GM19239 (cell line): ENCODE measurements around the gene SENP3.
A peak's percentile ranks its signal among the peaks of the same experiment; 100 is the strongest.

Source experiments
- DNase-seq: peaks from one replicate; pipeline ENCODE4 v3.0.0; 2011; ENCODE audit warnings: low spot score; ENCODE audit not compliant: insufficient read length
- FAIRE-seq: peaks from 2 replicates; lab custom pipeline; 2011; peaks lifted over from hg19 to GRCh38; lab: Jason Lieb, UNC

SENP3 gene

DNA sequence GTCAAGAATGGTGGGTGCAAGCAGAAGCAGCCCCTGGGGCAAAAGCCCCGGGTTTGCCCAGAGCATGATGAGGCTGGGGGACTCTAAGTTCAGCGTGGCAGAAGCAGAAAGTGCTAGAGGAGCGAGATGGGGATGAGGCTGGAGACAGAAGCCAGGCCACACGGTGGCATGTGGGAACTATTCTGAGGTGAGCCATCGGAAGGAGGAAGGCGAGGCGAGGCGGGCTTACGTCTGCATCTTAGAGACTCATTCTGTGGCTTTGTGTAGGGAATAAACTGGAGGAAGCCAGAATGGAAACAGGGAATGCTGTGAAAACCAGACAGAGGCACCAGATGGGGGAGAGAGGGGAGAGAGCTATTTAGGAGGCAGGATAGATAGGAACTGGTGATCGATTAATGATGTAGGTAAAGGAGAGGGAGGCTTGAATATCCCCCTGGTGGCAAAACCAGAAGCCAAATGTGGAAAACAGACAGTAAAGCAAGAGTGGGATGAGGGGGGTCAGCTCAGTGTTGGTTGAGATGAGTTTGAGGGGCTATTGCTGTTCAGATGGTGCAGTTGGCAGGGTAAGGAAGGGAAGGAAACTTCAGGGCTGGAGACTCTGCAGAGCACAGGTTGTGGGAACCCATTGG, 6.3 kb upstream of the SENP3 start:
- DNase-seq (no peak), FAIRE-seq (no peak)

DNA sequence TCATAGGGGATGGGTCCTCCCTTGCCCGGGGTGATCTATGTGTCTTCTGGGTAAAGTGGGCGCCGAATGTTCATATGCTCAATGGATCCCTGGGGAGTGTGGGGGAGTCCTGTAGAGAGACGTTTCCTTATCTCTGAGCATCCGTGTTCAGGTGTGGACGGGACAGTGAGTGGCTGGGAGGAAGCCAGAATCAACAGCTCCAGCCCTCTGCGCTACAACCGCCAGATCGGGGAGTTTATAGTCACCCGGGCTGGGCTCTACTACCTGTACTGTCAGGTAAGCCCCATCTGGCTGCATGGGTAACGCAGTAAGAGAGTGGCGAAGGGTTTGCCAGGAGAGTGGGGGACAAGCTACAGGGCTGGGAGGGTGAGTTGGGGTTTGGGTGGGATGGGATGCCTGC, 5.1 kb upstream of the SENP3 start:
- DNase-seq (no peak), FAIRE-seq (no peak)

DNA sequence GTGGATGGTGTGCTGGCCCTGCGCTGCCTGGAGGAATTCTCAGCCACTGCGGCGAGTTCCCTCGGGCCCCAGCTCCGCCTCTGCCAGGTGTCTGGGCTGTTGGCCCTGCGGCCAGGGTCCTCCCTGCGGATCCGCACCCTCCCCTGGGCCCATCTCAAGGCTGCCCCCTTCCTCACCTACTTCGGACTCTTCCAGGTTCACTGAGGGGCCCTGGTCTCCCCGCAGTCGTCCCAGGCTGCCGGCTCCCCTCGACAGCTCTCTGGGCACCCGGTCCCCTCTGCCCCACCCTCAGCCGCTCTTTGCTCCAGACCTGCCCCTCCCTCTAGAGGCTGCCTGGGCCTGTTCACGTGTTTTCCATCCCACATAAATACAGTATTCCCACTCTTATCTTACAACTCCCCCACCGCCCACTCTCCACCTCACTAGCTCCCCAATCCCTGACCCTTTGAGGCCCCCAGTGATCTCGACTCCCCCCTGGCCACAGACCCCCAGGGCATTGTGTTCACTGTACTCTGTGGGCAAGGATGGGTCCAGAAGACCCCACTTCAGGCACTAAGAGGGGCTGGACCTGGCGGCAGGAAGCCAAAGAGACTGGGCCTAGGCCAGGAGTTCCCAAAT, 4.5 kb upstream of the SENP3 start:
- no peak for DNase-seq
- no peak for FAIRE-seq

DNA sequence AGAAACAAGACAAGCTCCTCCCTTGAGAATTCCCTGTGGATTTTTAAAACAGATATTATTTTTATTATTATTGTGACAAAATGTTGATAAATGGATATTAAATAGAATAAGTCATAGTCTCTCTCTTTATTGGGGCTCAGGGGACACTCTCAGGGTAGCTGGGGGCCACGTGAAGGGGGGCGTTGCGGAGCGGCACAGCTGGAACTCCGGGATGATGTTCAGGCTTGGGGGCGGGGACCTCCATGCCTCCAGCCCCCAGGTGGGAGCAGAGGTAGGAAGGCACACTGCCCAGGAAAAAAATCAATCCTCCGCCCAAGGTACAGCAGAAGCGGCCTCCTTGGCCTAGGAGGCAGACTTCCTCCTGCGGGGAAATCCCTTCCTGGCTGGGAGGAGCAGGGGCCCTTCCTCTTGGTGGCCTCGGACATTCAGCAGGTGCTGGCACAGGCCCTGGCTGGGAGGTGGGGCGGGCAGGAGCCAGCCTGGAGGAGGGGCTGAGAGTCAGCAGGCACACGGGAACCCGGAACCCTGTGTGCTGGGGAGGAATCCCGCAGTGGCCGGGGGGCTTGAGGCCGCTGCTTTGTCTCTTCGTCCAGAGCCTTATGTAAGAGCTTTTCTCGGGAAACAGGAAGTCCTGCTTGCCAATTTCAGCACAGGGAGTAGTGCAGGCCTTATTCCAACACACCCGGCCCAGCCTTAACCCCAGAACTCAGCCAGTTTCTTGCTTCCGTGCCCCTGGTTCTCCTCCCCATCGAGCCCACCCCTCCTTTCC, 3.8 kb upstream of the SENP3 start:
- DNase-seq (no peak), FAIRE-seq (peak; percentile 95)

DNA sequence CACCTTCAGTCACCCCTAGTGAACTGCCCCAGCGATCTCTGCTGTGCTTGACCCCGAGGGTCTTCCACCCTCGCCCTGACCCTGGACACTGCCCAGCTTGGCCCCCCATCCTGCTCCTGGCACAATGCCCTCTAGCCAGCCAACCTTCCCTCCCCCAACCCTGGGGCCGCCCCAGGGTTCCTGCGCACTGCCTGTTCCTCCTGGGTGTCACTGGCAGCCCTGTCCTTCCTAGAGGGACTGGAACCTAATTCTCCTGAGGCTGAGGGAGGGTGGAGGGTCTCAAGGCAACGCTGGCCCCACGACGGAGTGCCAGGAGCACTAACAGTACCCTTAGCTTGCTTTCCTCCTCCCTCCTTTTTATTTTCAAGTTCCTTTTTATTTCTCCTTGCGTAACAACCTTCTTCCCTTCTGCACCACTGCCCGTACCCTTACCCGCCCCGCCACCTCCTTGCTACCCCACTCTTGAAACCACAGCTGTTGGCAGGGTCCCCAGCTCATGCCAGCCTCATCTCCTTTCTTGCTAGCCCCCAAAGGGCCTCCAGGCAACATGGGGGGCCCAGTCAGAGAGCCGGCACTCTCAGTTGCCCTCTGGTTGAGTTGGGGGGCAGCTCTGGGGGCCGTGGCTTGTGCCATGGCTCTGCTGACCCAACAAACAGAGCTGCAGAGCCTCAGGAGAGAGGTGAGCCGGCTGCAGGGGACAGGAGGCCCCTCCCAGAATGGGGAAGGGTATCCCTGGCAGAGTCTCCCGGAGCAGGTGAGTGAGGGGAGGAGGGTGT, 3.0 kb upstream of the SENP3 start, which contains the start of gene TNFSF13:
Gene TNFSF13 (plus strand): TSS at position 207 of the 776 bp plus-strand sequence. CDS start 290 bp downstream, at position 497.
- DNase-seq, result no peak
- no peak for FAIRE-seq

DNA sequence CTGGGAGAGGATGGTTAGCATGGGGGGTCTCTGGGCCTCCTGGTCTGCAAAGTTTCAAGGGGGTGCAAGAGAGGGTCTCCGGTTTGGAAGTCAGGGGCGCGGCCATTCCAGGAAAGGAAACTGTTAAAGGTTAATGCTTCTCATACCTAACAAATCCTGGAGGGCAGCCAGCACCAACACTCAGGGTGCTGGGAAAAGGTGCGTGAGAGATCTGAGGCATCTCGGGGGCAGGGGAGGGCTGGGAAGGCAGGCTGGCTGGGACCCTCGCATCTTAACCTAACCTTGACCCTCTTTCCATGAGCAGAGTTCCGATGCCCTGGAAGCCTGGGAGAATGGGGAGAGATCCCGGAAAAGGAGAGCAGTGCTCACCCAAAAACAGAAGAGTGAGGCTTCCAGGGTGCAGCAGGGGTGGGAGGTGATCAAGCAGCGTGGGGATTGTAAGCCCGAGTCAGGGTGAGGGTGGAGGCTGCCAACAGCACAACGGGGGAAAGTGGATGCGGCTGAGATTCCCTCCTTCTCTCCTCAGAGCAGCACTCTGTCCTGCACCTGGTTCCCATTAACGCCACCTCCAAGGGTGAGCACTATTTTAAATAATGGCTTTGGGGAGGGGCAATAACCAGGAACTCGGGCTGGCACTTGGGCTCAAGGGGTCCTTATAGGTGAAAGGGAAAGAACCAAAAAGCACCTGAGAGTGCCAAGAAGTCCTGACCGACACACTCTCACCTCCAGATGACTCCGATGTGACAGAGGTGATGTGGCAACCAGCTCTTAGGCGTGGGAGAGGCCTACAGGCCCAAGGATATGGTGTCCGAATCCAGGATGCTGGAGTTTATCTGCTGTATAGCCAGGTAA, 2.2 kb upstream of the SENP3 start:
- DNase-seq (no peak), FAIRE-seq (peak; percentile 73)

DNA sequence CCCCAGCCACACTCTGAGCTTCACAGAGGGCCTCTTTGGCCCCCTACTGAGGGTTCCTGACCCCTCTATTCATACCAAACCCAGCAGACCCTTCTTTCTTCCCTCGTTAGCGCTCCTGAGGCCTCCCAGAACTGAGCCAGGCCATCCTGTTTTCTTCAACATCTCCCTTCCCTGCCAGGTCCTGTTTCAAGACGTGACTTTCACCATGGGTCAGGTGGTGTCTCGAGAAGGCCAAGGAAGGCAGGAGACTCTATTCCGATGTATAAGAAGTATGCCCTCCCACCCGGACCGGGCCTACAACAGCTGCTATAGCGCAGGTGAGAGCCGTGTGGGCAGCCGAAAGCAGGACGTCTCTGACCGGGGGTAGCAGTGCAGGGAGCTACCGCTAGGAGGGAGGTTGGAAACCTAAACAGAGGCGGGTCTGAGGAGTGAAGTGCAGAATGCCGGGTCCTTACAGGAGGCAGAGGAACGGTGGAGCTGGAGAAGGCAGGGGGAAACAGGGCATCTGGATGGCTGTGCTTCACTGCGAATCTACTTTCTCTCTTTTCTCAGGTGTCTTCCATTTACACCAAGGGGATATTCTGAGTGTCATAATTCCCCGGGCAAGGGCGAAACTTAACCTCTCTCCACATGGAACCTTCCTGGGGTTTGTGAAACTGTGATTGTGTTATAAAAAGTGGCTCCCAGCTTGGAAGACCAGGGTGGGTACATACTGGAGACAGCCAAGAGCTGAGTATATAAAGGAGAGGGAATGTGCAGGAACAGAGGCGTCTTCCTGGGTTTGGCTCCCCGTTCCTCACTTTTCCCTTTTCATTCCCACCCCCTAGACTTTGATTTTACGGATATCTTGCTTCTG, 1.3 kb upstream of the SENP3 start:
- no peak for DNase-seq
- FAIRE-seq, result no peak

DNA sequence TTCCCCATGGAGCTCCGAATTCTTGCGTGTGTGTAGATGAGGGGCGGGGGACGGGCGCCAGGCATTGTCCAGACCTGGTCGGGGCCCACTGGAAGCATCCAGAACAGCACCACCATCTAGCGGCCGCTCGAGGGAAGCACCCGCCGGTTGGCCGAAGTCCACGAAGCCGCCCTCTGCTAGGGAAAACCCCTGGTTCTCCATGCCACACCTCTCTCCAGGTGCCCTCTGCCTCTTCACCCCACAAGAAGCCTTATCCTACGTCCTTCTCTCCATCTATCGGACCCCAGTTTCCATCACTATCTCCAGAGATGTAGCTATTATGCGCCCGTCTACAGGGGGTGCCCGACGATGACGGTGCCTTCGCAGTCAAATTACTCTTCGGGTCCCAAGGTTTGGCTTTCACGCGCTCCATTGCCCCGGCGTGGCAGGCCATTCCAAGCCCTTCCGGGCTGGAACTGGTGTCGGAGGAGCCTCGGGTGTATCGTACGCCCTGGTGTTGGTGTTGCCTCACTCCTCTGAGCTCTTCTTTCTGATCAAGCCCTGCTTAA, 617 bp upstream of the SENP3 start:
- FAIRE-seq (peak; percentile 97), DNase-seq (peak; percentile 86)

DNA sequence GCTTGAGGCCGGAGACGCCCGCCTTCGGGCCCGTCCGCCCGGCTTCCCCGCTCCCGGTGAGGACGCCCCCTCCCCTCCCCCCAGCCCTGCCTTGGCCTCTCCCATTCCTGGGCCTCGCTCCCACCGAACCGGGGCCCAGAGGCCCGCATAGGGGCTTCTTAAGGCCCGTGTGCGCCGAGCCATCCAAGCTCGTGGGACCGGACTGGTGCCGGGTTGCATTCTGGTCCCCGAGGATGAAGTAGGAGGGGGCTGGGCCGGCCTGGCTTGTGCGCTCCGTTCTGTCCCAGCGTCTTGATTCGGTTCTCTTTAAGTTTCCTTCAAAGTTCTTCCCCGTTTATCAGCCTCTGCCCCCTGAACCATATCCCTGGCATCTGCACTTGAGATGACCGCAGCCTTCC, 488 bp downstream of the SENP3 start:
- peak; percentile 55 for FAIRE-seq
- DNase-seq, result no peak

DNA sequence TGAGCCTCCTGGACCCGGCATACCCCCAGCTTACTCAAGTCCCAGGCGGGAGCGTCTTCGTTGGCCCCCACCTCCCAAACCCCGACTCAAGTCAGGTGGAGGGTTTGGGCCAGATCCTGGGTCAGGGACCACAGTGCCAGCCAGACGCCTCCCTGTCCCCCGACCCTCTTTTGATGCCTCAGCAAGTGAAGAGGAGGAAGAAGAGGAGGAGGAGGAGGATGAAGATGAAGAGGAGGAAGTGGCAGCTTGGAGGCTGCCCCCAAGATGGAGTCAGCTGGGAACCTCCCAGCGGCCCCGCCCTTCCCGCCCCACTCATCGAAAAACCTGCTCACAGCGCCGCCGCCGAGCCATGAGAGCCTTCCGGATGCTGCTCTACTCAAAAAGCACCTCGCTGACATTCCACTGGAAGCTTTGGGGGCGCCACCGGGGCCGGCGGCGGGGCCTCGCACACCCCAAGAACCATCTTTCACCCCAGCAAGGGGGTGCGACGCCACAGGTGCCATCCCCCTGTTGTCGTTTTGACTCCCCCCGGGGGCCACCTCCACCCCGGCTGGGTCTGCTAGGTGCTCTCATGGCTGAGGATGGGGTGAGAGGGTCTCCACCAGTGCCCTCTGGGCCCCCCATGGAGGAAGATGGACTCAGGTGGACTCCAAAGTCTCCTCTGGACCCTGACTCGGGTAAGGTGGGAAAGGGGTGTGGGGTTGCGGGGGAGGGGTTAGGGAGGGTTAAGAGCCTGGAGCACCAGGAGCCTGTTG, 1.6 kb downstream of the SENP3 start:
- FAIRE-seq (no peak), DNase-seq (no peak)

DNA sequence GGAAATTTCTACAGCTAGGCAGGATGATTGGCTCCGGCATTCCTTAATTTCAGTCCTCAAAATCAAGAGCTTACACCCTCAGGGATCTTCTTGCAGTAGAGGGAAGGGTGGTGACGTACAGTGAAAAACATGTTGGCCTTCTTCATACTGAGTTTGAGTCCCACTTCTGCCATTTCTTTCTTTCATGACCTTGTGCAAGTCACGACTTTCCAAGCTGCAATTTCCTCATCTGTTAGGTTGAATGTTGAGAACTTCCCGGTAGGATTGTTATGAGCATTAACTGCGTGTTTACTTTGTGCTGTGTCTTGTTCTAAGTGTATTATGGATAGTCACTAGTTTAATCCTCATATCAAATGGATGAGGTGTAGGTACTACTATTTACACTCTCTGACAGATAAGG, 7.9 kb downstream of the SENP3 start:
- DNase-seq (no peak), FAIRE-seq (no peak)

DNA sequence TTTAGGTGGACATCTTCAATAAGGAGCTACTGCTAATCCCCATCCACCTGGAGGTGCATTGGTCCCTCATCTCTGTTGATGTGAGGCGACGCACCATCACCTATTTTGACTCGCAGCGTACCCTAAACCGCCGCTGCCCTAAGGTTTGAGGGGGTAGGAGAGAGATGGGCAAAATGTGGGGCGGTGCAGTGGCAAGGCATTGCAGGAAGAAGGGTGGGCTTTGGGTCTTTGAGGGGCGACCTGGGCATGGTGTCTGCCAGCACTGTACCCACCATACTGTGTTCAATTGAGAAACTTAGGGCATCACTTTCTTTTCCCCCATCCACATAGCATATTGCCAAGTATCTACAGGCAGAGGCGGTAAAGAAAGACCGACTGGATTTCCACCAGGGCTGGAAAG, 8.6 kb downstream of the SENP3 start:
- DNase-seq (no peak), FAIRE-seq (no peak)

DNA sequence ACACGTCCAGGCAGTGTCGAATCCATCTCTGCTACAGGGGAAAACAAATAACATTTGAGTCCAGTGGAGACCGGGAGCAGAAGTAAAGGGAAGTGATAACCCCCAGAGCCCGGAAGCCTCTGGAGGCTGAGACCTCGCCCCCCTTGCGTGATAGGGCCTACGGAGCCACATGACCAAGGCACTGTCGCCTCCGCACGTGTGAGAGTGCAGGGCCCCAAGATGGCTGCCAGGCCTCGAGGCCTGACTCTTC, 10.5 kb downstream of the SENP3 start:
- FAIRE-seq, result peak; percentile 100

DNA sequence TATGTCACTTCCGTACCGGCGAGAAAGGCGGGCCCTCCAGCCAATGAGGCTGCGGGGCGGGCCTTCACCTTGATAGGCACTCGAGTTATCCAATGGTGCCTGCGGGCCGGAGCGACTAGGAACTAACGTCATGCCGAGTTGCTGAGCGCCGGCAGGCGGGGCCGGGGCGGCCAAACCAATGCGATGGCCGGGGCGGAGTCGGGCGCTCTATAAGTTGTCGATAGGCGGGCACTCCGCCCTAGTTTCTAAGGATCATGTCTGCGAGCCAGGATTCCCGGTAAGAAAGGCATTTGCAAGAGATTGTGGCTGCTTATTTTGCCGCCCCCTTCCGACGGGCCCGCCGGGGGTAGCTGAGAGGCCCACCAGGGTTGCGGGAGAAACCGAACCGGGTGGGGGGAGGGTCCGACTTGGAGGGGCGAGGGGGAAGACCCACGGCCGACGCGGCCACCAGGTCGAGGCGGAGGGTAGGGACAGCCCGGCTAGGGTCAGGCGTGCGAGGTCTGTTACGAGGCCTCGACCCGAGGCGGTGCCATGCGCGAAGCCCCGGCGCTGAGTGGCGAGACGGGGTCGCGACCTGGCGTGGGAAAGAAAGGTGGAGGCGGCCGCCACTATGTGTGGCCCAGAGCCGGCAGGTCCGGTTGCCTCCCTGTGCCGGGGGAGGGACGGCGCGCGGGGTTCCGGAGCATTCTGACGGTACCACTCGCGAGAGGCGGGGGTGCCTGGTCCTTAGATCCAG, 11.0 kb downstream of the SENP3 start:
- peak; percentile 91 for DNase-seq
- no peak for FAIRE-seq

More for the DNA sequence above, 10.5 kb downstream of the SENP3 start:
- DNase-seq, result no peak

DNA sequence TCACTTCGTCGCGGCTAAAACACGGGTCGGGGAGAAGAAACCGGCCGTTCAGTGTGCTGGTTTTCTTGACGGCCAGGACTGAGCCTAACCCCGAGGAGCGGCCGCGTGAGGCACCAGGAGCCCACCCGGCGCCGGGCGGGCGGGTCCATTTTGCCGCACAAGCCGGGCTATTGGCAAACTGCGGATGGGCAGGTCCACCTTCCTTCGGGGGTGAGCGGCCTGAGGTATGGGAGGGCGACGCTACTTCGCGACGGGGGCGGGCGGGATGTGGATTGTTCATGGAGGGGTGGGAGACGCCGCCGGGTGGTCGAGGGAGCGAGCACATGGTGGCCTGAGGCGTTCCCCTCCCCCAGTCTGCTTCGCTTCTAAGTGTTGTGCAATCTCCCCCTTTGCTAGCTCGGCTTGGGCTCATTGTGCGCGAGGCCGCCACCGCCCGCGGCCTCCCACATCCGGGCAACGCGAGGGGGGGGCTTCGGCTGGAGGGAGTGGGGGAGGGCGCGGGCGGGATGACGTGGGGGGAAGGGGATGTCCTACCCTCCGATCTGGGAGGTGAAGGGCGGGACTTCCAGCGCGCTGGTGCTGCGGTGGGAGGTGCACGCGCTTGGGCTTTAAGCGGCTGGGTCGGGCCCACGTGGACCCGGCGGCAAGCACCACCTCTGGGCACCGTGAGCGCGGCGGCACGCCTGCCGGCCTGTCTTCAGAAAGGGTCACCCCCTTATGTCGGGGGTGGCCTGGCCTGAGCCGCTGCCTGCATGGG, 11.8 kb downstream of the SENP3 start:
- FAIRE-seq, result peak; percentile 86
- DNase-seq, result peak; percentile 63

DNA sequence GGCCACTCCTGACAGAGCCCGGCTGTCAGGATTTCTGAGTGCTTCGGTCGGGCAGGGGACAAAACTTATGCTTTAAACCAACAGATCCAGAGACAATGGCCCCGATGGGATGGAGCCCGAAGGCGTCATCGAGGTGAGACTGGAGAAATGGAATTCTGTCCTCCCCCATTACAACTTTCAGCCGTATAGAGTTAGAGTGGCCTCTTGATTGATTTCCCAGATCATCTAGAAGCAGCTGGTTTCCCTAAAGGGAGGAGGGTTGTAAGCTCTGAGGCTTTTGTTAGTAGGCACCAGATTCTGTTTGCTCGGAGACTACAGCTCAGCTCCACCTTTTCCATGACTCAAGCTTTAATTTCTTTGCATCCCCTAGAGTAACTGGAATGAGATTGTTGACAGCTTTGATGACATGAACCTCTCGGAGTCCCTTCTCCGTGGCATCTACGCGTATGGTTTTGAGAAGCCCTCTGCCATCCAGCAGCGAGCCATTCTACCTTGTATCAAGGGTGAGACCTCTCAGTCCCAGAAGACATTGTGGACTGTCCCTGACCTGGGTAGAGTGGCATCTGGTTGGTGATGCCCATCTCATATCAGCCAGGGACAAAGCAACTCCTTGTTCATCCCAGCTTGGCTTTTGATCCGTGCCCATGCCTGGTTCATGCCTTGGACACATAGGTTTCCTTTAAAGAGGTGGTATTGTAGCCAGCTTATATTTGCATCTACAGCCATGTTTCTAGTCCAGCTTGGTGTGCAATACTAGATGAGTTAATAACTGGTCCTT, 12.6 kb downstream of the SENP3 start:
- DNase-seq (no peak), FAIRE-seq (no peak)
